Measurements from ENCODE around the gene CCBE1. TPM values are rescaled to one million over a fixed set of nuclear protein-coding genes. Genes with fewer than 3 reads are reported as not detected.
"Not testable (repeated sequence)": the region's sequence is repeated elsewhere in the genome, so short reads cannot be mapped to it uniquely, and the experiment has no call there.

CCBE1 gene
- total and polyA plus RNA-seq, 4 experiments from 2014 or later: not detected

- H3K4me1 Mint-ChIP-seq: no peaks in the 10 kb centered on the region
- Histone ChIP-seq H3K27ac (ENCODE audit: low read depth, low read length) (no peak overlapping the region), H3K9me3 (ENCODE audit: control insufficient read depth in 1 of 2, low read length in 2 of 2) (no peaks in the 10 kb centered on the region), H3K27me3 (ENCODE audit: insufficient read depth, low read length) (no peaks in the 10 kb centered on the region), H3K36me3 (ENCODE audit: insufficient read depth, low read length) (no peaks in the 10 kb centered on the region), H3K4me1 (ENCODE audit: insufficient read depth, low read length) (no peaks in the 10 kb centered on the region), H3K4me3 (ENCODE audit: low read length in 2 of 2) (no peak overlapping the region)
- H3K36me3 Mint-ChIP-seq: no peaks in the 10 kb centered on the region
- intact Hi-C loops (cut with micrococcal nuclease): no loop called here
- CTCF ChIA-PET (ENCODE audit: partially characterized antibody): interaction anchor here (1.0 kb wide), 1 partner anchor 9 kb away, joined by 3 read pairs; no protein-coding TSS in a partner anchor
- H3K27me3 Mint-ChIP-seq: peaks cover 5% of the 10 kb centered on the region in 2 donors
- POLR2A ChIA-PET (ENCODE audit: partially characterized antibody): no interaction called here
- no peak overlapping the region for H3K4me3 Mint-ChIP-seq
- H3K9me3 Mint-ChIP-seq: peaks cover 0 to 5% (median under 1%) of the 10 kb centered on the region in 8 donors
- H3K27ac Mint-ChIP-seq: no peak overlapping the region
- no peak for DNase-seq
Observed at GRCh38 chr18:59517446-59518165, 179.6 kb downstream of the CCBE1 start.

DNA sequence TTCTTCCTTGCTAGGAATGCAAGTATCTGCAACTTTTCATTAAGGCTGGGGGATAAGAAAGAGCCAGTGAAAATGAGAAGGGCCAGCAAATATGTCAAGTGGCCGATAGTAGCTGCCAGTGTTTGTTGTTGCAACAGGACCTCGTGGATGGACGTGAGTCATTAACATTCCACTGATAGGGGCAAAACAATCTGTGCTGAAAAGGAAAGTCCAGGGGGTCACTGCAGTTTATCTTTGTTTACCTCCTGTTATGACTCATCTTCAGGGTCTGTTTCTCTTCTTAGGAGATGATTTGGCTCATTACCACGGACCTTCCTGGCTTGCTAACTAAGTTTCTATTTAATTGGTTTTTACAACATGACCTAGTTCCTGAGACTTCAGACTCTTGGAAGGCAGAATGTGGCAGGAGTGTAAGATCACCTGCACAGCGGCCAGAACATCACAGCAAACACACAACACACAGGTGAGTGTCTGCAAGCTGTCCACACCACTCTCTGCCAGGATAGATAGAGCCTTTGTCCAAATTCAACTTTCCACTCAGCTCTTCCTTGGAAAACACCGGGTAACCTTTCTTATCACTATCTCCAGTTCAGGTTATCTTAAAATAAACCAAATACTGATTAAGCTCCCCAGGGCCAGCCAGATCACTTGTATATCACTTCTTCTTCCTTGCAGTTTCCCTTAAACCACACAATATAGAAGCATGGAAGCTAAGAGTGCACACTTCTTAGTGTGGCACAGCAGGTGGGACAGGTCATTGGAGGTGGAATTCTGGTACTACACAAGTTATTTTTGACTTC, 180.7 kb downstream of the CCBE1 start:
- Histone ChIP-seq H3K36me3 (ENCODE audit: insufficient read depth, low read length) (no peaks in the 10 kb centered on the region), H3K9me3 (ENCODE audit: control insufficient read depth in 1 of 2, low read length in 2 of 2) (no peaks in the 10 kb centered on the region), H3K4me3 (ENCODE audit: low read length in 2 of 2) (no peak overlapping the region), H3K27me3 (ENCODE audit: insufficient read depth, low read length) (no peaks in the 10 kb centered on the region), H3K27ac (ENCODE audit: low read depth, low read length) (no peak overlapping the region), H3K4me1 (ENCODE audit: insufficient read depth, low read length) (no peaks in the 10 kb centered on the region)
- Mint-ChIP-seq H3K9me3 (peaks cover 0 to 5% (median 1%) of the 10 kb centered on the region in 8 donors), H3K27me3 (peaks cover 7 to 8% of the 10 kb centered on the region in 2 donors), H3K36me3 (no peaks in the 10 kb centered on the region), H3K27ac (no peak overlapping the region), H3K4me1 (no peaks in the 10 kb centered on the region), H3K4me3 (no peak overlapping the region)
- intact Hi-C loops (cut with micrococcal nuclease): no loop called here
- CTCF ChIA-PET (ENCODE audit: partially characterized antibody): interaction anchor here (1.0 kb wide), 1 partner anchor 10 kb away, joined by 3 read pairs; no protein-coding TSS in a partner anchor
- POLR2A ChIA-PET (ENCODE audit: partially characterized antibody): no interaction called here
- DNase-seq: no peak

GRCh38 chr18:59515956-59516355, 181.3 kb downstream of the CCBE1 start:
- H3K27me3 Mint-ChIP-seq; CTCF ChIA-PET (ENCODE audit: partially characterized antibody); intact Hi-C loops (cut with micrococcal nuclease): not testable (repeated sequence)

DNA sequence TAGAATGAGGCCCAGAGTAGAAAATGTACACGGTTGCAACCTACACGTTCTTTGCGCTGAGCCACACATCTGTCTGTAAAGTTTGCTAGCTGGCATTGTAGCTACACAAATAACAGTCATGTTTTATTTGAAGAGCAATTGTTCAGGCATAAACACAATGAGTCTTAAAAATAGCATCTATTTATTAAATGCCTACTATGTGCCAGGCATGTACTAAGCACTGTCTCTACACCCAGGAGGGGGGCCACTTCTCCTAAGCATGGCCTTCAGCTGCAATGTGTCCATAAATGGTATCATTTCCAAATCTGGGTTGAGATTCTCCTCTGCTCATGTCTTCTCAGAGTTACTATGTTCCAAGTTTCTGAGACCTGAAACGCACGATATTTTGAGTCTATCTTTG, 182.1 kb downstream of the CCBE1 start:
- H3K4me1 ChIP-seq (ENCODE audit: insufficient read depth, low read length): no peaks in the 10 kb centered on the region
- H3K27ac ChIP-seq (ENCODE audit: low read depth, low read length): no peak overlapping the region
- Mint-ChIP-seq H3K36me3 (no peaks in the 10 kb centered on the region), H3K4me3 (no peak overlapping the region), H3K27me3 (peaks cover 8 to 12% of the 10 kb centered on the region in 2 donors), H3K9me3 (peaks cover 0 to 5% (median 1%) of the 10 kb centered on the region in 8 donors), H3K27ac (no peak overlapping the region), H3K4me1 (no peaks in the 10 kb centered on the region)
- no peaks in the 10 kb centered on the region for H3K9me3 ChIP-seq (ENCODE audit: control insufficient read depth in 1 of 2, low read length in 2 of 2)
- ChIA-PET POLR2A (ENCODE audit: partially characterized antibody) (no interaction called here), CTCF (ENCODE audit: partially characterized antibody) (no interaction called here)
- intact Hi-C loops (cut with micrococcal nuclease): no loop called here
- DNase-seq: no peak
- no peak overlapping the region for H3K4me3 ChIP-seq (ENCODE audit: low read length in 2 of 2)
- H3K27me3 ChIP-seq (ENCODE audit: insufficient read depth, low read length): no peaks in the 10 kb centered on the region
- H3K36me3 ChIP-seq (ENCODE audit: insufficient read depth, low read length): no peaks in the 10 kb centered on the region

More at GRCh38 chr18:59515956-59516355, 181.3 kb downstream of the CCBE1 start:
- POLR2A ChIA-PET (ENCODE audit: partially characterized antibody); H3K27ac ChIP-seq (ENCODE audit: low read depth, low read length); DNase-seq; H3K4me1 Mint-ChIP-seq; H3K27me3 ChIP-seq (ENCODE audit: insufficient read depth, low read length); H3K36me3 Mint-ChIP-seq; H3K9me3 ChIP-seq (ENCODE audit: control insufficient read depth in 1 of 2, low read length in 2 of 2); H3K27ac Mint-ChIP-seq; H3K36me3 ChIP-seq (ENCODE audit: insufficient read depth, low read length); H3K4me3 Mint-ChIP-seq; H3K9me3 Mint-ChIP-seq; H3K4me3 ChIP-seq (ENCODE audit: low read length in 2 of 2); H3K4me1 ChIP-seq (ENCODE audit: insufficient read depth, low read length): not testable (repeated sequence)

- no peak overlapping the region for H3K4me3 Mint-ChIP-seq
- DNase-seq: no peak
- H3K4me1 Mint-ChIP-seq: no peaks in the 10 kb centered on the region
- peaks cover 5 to 12% of the 10 kb centered on the region in 2 donors for H3K27me3 Mint-ChIP-seq
- H3K9me3 ChIP-seq (ENCODE audit: control insufficient read depth in 1 of 2, low read length in 2 of 2): no peaks in the 10 kb centered on the region
- H3K27ac ChIP-seq (ENCODE audit: low read depth, low read length): no peak overlapping the region
- H3K36me3 ChIP-seq (ENCODE audit: insufficient read depth, low read length): no peaks in the 10 kb centered on the region
- peaks cover 0 to 4% (median 0%) of the 10 kb centered on the region in 8 donors for H3K9me3 Mint-ChIP-seq
- no peaks in the 10 kb centered on the region for H3K27me3 ChIP-seq (ENCODE audit: insufficient read depth, low read length)
- no peaks in the 10 kb centered on the region for H3K36me3 Mint-ChIP-seq
- intact Hi-C loops (cut with micrococcal nuclease): no loop called here
- POLR2A ChIA-PET (ENCODE audit: partially characterized antibody): no interaction called here
- no peaks in the 10 kb centered on the region for H3K4me1 ChIP-seq (ENCODE audit: insufficient read depth, low read length)
- no peak overlapping the region for H3K27ac Mint-ChIP-seq
- CTCF ChIA-PET (ENCODE audit: partially characterized antibody): no interaction called here
- H3K4me3 ChIP-seq (ENCODE audit: low read length in 2 of 2): no peak overlapping the region
Observed at GRCh38 chr18:59514203-59514602, 183.0 kb downstream of the CCBE1 start.

DNA sequence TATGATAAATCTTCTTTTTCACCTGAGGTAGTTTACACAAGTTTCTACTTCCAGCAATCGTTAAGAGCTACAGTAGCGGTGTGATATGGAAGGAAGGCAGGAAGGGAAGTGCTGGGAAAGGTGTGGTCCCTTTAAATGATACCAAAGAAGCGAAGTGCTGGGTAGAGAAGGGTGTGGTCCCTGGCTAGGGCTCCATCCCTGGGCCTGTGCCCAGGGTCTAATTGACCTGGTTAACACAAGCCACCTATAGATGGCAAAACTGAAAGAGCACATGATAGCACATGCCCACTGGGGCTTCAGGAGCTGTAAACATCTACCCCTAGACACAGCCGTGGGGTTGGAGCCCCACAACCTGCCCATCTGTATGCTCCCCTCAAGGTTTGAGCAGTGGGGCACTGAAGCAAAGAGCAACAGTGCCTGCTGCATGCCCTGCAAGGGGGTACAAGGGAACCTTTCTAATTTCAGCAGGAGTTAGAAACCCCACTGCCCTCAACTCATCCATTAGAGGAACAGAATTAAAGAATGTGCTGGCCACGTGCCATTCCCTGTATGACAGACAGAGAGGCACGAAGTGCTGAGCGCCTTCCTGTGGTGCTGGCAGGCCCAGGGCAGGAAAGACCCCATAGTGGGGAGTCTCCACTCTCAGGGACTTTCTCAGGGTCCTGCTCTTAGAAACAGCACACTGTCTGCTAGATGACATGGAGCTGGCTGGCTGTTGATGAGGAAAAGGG, 185.0 kb downstream of the CCBE1 start:
- Mint-ChIP-seq H3K36me3 (no peaks in the 10 kb centered on the region), H3K4me1 (no peaks in the 10 kb centered on the region), H3K9me3 (peaks cover 0 to 4% (median 0%) of the 10 kb centered on the region in 8 donors), H3K27me3 (peaks cover 5 to 12% of the 10 kb centered on the region in 2 donors), H3K4me3 (no peak overlapping the region), H3K27ac (no peak overlapping the region)
- H3K4me3 ChIP-seq (ENCODE audit: low read length in 2 of 2): no peak overlapping the region
- no peaks in the 10 kb centered on the region for H3K36me3 ChIP-seq (ENCODE audit: insufficient read depth, low read length)
- H3K27me3 ChIP-seq (ENCODE audit: insufficient read depth, low read length): no peaks in the 10 kb centered on the region
- POLR2A ChIA-PET (ENCODE audit: partially characterized antibody): no interaction called here
- H3K27ac ChIP-seq (ENCODE audit: low read depth, low read length): no peak overlapping the region
- intact Hi-C loops (cut with micrococcal nuclease): no loop called here
- CTCF ChIA-PET (ENCODE audit: partially characterized antibody): no interaction called here
- DNase-seq: no peak
- H3K9me3 ChIP-seq (ENCODE audit: control insufficient read depth in 1 of 2, low read length in 2 of 2): no peaks in the 10 kb centered on the region
- H3K4me1 ChIP-seq (ENCODE audit: insufficient read depth, low read length): no peaks in the 10 kb centered on the region

All from CD4-positive, alpha-beta memory T cell (primary cell).